GM18508 (cell line): ENCODE results near the gene RFPL4A.
"Not testable (repeated sequence)": the region's sequence is repeated elsewhere in the genome, so short reads cannot be mapped to it uniquely, and the experiment has no call there.

Experiments used
- ATAC-seq: cut with Tn5 transposase; IDR thresholded peaks from one replicate; pipeline ENCODE4 v1.9.1; 2021; ENCODE audit warnings: moderate number of reproducible peaks; ENCODE audit not compliant: insufficient read depth, unreplicated experiment

The RFPL4A gene

DNA sequence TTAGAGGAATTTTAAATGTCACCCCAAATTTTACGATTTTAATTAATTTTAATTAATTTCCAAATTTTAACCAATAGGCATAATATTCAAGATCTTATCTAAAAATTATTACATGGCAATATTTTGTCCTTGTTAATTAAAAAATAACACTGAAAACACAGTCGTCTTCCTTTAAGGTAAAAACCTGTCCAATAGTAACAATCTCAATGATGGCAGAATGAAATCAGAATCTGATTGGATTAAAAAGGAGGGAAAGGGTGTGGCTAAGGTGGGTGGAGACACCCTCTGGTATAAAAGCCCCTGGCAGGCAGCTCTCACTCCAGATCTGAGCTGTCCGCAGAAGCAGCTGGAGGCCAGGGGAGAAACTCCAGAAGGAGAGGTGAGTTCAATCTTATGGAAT, at the start of gene RFPL4A:
TSS of gene RFPL4A (plus strand) at position 301 of the 400 bp plus-strand sequence. CDS start 2,704 bp downstream, outside the sequence.
- not testable (repeated sequence) for ATAC-seq

DNA sequence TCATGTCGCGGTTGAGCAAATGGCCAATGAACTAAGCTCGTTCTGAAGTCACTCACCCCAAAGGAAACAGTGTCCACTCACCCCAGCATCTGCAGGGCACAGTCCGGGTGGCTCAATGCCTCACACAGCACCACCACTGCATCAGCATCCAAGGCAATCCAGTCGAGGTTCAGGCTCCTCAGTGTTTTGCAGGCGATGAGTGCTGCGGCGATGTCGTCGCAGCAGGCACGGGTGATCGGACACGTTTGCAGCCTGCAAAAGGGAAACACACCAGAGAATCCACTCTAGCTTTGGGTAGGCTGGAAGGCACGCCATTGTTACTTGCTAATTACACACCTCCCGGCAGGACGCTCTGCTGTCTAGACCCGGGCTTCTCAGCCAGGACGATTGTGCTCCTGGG, 47.2 kb upstream of the RFPL4A start:
- ATAC-seq: no peak

DNA sequence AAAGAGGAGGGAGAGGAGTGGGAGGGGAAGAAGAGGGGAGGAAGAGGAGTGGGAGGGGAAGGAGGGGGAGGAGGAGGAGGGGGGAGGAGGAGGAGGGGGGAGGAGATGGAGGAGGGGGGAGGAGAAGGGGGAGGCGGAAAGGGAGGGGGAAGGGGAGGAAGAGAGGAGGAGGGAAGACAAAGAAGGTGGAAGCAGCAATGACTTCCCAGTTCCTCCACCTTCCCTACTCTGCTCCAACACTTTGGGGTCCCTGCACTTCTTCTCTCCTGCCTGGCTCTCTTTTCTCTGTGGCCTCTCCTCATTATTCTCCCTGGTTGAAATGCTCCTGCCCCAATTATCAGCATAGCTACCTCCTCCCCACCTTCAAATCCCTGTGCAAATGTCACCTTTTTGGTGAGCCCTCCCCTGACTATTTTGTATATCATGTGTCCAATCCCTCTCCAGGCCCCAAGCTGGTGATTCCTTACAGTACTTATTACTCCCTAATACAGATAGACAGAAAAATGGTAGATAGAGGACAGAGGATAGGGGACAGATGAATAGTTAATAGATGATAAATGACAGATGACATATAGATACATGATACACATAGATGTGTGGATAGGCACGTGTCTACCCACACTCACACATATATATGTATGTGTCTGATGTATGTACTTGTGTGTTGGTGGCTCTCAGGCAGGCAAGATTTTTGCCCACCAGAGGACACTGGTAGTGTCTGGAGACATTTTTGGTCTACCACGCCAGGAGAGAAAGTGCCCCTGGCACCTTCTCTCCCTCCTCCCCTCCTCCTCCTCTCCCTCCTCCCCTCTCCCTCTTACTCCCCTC, 45.9 kb upstream of the RFPL4A start:
- ATAC-seq: no peak

DNA sequence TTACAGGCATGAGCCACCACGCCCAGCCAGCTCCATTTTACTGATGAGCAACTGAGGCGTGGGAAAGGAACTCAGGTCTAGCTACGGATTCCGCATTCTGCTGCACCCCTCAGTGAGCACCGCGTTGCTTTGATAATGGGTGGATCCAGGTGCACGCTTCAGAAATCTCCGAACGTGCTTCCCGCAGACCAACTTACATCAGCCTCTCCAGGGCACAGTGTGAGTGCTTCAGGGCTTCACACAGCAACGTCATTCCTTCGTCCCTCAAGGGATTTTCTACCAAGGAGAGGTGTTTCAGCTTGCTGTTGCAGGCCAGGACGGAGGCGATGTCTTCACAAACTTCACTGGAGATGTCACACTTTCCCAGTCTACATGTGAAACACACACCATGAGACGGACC, 42.4 kb upstream of the RFPL4A start:
- no peak for ATAC-seq

DNA sequence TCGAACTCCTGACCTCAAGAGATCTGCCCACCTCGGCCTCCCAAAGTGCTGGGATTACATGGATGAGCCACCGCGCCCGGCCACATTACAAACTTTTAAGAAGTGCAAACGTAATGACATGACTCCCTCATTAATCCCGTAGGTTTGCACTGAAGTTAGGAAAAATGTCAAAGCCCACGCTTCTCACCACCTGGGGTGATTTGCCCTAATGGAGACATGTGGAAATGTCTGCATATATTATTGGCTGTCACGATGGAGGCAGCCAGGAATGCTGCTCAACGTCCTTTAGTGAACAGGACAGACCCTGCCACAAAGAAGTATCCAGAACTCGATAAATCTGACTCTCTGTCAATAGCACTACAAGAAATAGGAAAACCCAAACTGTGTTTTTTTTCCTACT, 41.6 kb upstream of the RFPL4A start:
- ATAC-seq: no peak

DNA sequence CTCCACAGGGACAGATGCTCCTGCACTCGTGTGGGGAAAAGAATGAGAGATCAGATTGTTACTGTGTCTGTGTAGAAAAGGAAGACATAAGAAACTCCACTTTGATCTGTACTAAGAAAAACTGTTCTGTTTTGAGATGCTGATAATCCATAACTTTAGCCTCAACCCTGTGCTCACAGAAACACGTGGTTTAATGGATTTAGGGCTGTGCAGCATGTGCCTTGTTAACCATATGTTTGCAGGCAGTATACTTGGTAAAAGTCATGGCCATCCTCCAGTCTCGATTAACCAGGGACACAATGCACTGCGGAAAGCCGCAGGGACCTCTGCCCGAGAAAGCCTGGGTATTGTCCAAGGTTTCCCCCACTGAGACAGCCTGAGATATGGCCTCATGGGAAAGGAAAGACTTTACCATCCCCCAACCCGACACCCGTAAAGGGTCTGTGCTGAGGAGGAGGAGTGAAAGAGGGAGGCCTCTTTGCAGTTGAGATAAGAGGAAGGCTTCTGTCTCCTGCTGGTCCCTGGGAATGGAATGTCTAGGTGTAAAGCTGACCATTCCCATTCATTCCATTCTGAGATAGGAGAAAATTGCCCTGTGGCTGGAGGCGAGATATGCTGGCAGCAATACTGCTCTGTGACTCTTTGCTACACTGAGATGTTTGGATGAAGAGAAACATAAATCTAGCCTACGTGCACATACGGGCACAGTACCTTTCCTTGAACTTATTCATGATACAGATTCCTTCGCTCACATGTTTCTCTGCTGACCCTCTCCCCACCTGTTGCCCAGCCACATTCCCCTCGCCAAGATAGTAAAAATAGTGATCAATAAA, 40.8 kb upstream of the RFPL4A start:
- ATAC-seq: not testable (repeated sequence)

DNA sequence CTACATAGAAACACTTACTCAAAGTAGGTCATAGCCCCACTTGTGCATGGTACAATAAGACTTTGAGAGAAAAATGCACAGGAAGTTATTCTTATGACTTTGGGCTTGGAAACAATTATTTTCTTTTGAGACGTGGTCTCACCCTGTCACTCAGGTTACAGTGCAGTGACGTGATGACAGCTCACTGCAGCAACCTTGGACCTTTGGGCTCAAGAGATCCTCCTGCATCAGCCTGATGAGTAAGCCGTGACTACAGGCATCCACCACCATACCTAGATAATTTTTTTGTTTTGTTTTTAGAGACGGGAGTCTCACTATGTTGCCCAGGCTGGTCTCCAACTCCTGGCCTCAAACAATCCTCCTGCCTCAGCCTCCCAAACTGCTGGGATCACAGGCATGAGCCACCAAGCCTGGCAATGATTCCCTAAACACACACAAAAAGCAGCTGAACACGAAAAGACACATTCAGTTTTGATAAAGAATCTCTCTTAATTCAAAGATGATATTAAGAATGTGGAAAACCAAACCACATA, 38.6 kb upstream of the RFPL4A start:
- ATAC-seq: no peak

DNA sequence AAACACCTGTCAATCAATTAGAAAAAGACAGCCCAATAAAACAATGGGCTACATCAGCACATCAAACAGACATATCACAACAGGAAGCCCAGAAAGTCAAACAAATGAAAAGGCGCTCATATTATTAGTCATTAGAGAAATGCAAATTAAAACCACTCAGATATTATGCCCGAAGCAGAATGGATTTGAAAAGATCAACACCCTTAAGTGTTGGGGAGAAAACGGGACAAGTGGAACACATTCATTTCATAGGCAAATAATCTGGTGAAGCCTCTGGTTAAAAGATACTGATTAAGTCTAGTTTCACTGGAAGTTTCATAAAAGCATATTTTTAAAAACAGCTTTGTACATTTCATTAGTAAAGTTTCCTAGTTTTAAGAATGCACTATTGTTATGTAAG, 38.1 kb upstream of the RFPL4A start:
- ATAC-seq: no peak

DNA sequence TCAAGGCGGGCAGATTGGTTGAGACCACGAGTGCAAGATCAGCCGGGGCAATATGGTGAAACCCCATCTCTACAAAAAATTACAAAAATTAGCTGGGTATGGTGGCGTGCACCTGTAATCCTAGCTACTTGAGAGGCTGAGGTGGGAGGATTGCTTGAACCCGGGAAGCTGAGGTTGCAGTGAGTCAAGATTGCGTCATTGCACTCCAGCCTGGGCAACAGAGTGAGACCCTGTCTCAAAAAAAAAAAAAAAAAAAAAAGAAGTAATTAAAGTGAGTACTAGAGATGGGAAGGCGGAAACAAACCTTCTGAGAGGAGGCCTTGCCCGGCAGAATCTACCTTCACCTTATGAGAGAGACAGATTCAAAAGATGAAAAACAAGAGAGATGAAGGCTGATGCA, 35.4 kb upstream of the RFPL4A start:
- ATAC-seq: no peak

DNA sequence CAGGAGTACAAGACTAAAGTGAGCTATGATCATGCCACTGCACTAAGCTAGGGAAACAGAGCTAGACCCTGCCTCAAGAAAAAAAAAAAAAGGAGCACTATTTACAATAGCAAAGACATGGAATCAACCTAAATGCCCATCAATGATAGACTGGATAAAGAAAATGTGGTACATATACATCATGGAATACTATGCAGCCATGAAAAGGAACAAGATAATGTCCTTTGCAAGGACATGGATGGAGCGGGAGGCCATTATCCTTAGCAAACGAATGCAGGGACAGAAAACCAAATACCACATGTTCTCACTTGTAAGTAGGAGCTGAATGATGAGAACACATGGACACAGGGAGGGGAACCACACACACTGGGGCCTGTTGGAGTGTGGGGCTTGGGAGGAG, 28.5 kb upstream of the RFPL4A start:
- not testable (repeated sequence) for ATAC-seq

DNA sequence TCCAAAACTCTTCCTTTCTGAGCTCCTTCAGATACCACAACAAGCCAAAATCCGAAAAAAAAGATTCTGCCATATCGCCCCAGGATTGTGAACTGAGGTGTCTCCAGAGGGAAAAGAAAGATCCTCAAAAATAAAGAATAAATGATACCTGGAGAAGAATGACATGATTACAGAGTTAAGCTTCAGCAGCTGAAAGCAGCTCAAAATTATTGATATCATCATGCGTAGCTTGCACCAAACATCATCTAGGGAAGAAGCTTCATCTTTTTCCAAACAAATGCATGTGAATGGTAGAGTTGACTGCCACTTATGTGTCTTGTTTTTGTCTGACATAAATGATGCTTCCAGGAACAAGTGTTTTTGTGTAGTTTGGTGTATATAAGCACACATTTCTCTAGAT, 20.6 kb upstream of the RFPL4A start, which contains the start of gene NLRP9:
TSS of gene NLRP9 (minus strand) at position 101 of the 400 bp plus-strand sequence. CDS start at position 73, 28 bp downstream.
- no peak for ATAC-seq

DNA sequence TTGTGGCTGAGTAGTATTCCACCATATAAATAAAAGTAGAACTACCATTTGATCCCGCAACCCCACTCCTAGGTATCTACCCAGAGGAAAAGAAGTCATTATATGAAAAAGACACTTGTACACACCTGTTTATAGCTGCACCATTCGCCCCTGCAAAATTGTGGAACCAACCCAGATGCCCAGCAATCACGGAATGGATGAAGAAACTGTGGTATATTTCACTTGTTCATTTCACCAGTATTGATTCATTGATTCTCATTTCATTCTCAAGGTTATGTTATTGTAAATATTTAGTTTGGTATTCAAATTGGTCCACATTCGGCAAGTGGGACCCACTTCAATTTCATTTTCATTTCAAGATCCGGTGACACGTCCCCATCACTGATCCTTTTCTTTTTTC, 8.2 kb upstream of the RFPL4A start:
- no peak for ATAC-seq

DNA sequence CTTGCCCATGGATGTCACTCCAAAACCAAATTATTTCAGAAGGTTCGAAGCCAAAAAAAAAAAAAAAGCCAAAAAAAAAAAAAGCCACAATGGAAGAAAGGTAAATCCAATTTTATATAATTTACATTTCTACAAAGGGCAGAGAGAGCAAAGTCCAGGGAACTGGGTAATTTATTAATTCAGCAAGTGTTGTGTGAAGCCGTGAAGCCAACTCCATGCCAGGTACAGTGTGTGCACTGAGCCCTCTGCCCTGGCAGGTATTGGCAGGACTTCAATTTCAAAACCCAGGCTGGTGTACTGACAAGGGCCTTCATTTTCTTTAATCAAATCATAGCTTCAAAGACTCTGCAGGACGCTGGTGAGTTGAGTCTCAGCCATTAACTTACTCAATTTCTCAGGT, 5.5 kb upstream of the RFPL4A start:
- no peak for ATAC-seq

DNA sequence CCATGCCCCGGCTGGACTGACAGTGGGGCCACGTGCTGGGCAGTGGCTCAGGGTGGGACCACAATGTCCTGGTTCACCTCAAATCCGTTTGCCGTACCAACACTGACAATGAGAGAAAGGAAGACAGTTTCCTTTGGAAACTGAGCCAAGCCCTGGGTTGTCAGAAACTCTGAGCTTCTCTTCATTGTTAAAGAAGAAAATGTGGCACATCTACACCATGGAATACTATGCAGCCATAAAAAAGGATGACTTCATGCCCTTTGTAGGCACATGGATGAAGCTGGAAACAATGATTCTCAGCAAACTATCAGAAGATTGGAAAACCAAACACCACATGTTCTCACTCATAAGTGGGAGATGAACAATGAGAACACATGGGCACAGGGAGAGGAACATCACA, 2.1 kb upstream of the RFPL4A start:
- not testable (repeated sequence) for ATAC-seq

DNA sequence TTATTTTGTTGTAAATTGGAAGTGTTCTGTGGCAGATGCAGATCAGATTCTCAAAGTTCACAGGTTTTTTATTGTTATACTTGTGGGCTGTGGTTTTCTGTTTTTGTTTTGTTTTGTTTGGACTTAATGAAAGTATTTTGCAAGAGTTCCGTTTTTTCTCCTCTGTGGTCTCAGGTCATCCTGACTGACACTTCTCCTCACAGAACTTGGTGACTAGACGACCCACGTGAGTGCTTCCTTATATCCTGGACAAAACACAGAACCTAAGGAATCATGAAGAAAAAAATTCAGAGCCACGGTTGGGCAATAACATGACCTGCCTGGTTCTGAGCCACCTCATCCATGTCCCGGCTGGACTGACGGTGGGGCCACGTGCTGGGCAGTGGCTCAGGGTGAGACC, 7.6 kb downstream of the RFPL4A start:
- no peak for ATAC-seq

DNA sequence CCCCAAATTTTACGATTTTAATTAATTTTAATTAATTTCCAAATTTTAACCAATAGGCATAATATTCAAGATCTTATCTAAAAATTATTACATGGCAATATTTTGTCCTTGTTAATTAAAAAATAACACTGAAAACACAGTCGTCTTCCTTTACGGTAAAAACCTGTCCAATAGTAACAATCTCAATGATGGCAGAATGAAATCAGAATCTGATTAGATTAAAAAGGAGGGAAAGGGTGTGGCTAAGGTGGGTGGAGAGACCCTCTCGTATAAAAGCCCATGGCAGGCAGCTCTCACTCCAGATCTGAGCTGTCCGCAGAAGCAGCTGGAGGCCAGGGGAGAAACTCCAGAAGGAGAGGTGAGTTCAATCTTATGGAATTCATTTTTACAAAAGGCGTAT, 9.9 kb downstream of the RFPL4A start, which contains the start of gene RFPL4AL1:
TSS of gene RFPL4AL1 (plus strand) at position 301 of the 400 bp plus-strand sequence. CDS start 2,687 bp downstream, outside the sequence.
- ATAC-seq: not testable (repeated sequence)

DNA sequence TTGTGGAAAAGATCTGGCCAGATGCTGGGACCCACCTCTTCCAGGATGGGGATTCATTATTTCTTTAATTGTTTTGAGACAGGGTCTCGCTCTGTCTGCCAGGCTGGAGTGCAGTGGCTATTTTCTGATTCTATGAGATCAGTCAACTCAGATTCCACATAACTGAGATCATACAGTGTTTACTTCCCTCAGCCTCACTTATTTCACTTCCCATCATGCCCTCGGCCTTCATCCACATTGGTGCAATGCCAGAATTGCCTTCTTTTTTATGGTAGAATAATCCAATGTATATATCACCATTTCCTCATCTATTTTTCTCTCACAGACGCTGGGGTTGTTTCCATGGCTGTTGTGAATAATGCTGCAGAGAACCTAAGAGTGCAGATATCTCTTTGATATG, 10.7 kb downstream of the RFPL4A start:
- ATAC-seq: not testable (repeated sequence)

DNA sequence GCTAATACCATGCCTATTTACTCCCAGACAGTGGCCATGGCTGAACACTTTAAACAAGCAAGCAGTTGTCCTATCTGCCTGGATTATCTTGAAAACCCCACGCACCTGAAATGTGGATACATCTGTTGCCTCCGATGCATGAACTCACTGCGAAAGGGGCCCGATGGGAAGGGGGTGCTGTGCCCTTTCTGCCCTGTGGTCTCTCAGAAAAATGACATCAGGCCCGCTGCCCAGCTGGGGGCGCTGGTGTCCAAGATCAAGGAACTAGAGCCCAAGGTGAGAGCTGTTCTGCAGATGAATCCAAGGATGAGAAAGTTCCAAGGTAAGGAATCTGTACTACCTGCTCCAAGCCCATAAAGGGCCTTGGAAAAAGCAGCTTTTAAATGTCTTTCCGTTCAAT, 18.6 kb downstream of the RFPL4A start:
- no peak for ATAC-seq

DNA sequence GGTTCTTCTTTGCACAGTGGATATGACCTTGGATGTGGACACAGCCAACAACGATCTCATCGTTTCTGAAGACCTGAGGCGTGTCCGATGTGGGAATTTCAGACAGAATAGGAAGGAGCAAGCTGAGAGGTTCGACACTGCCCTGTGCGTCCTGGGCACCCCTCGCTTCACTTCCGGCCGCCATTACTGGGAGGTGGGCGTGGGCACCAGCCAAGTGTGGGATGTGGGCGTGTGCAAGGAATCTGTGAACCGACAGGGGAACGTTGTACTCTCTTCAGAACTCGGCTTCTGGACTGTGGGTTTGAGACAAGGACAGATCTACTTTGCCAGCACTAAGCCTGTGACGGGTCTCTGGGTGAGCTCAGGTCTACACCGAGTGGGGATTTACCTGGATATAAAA, 19.4 kb downstream of the RFPL4A start:
- no peak for ATAC-seq

DNA sequence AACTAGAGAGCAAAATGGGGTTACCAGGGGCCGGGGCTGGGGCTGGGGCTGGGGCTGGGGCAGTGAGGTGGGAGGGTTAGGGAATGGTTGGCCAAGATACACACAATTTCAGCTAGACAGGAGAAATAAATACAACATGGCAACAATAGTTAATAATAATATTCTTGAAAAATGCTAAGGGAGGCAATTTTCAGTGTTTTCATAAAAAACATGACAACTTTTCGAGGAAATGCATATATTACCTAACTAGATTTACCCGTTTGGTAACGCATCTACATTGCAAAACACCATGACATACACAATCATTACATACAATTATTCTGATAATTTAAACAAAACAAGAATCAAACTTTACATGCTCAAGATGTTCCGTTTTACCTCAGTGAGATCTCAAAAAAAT, 22.2 kb downstream of the RFPL4A start:
- no peak for ATAC-seq

DNA sequence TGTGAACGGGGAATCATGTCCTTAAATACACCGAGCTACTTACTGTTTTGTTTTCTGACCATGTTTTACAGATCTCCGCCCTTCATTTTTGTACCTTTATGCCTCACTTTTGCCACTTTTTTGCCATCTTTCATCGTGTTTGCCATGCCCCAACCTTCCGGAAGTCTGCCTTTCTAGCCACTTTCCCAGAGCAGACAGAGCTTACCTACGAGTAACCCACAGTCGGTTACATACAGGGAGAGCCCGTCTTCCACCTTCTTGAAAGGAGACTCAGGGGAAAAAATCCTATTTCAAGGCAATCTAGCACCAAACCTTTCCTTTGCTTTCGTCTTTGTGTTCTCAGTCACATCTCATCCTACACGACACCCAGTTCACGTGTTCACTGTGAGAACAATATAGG, 36.1 kb downstream of the RFPL4A start:
- ATAC-seq: no peak
